ENCODE results near the gene GAS2L2.

GAS2L2 gene

DNA sequence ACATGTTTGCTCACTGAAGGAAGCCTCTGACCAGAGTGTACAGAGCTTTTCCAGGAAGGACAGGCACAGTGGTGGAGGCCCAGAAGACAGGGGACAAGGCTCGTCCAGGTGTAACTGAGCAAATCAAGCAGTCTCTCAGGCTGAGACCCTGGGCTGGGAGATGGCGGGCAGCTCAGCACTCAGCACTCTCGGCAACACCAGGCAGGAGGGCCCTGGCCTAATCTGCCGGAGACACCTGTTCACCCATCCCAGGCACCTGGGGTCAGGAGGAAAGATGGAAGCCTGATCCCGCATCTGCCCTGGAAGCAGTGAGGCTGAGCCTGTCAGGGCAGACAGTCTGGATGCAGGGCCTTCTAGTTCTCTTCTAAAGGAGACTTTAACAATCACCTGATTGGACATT lies 16.8 kb downstream of the GAS2L2 start:
- no peaks in the 10 kb centered on the region for H3K4me1 ChIP-seq (ENCODE audit: low read depth, poor library complexity, severe bottlenecking)
- no peak overlapping the region for H3K9ac ChIP-seq
- H3K79me2 ChIP-seq (ENCODE audit: insufficient read depth, low read depth), result no peaks in the 10 kb centered on the region
- no peak overlapping the region for H2AFZ ChIP-seq (ENCODE audit: low read depth)
- H3K27ac ChIP-seq, result no peak overlapping the region
- TF ChIP-seq CTCF (conservative IDR thresholded peaks at IDR 0.05; ENCODE audit: low read depth, low read length), result no peak
- H3K36me3 ChIP-seq (ENCODE audit: insufficient read depth), result no peaks in the 10 kb centered on the region
- H3K4me2 ChIP-seq, result no peak overlapping the region
- no peaks in the 10 kb centered on the region for H4K20me1 ChIP-seq (ENCODE audit: insufficient read depth)
- no peak overlapping the region for H3K4me3 ChIP-seq (IDR thresholded peaks at IDR 0.05; ENCODE audit: insufficient read depth, low read depth, low read length)
- no peaks in the 10 kb centered on the region for H3K27me3 ChIP-seq (ENCODE audit: insufficient read depth, low read depth)

- Histone ChIP-seq H2AFZ (ENCODE audit: low read depth) (no peak overlapping the region), H3K27ac (no peak overlapping the region), H3K4me3 (IDR thresholded peaks at IDR 0.05; ENCODE audit: insufficient read depth, low read depth, low read length) (no peak overlapping the region), H3K4me1 (ENCODE audit: low read depth, poor library complexity, severe bottlenecking) (no peaks in the 10 kb centered on the region), H3K36me3 (ENCODE audit: insufficient read depth) (no peaks in the 10 kb centered on the region), H3K79me2 (ENCODE audit: insufficient read depth, low read depth) (no peaks in the 10 kb centered on the region), H3K27me3 (ENCODE audit: insufficient read depth, low read depth) (no peaks in the 10 kb centered on the region), H4K20me1 (ENCODE audit: insufficient read depth) (no peaks in the 10 kb centered on the region), H3K9ac (no peak overlapping the region), H3K4me2 (no peak overlapping the region)
- no peak for TF ChIP-seq CTCF (conservative IDR thresholded peaks at IDR 0.05; ENCODE audit: low read depth, low read length)
These were observed 17.8 kb downstream of the GAS2L2 start for GRCh38 chr17:35735036-35735805.

- Histone ChIP-seq H2AFZ (ENCODE audit: low read depth) (no peak overlapping the region), H4K20me1 (ENCODE audit: insufficient read depth) (no peaks in the 10 kb centered on the region), H3K4me1 (ENCODE audit: low read depth, poor library complexity, severe bottlenecking) (no peaks in the 10 kb centered on the region), H3K79me2 (ENCODE audit: insufficient read depth, low read depth) (no peaks in the 10 kb centered on the region), H3K4me2 (no peak overlapping the region), H3K4me3 (IDR thresholded peaks at IDR 0.05; ENCODE audit: insufficient read depth, low read depth, low read length) (no peak overlapping the region), H3K27me3 (ENCODE audit: insufficient read depth, low read depth) (no peaks in the 10 kb centered on the region), H3K36me3 (ENCODE audit: insufficient read depth) (no peaks in the 10 kb centered on the region), H3K27ac (no peak overlapping the region), H3K9ac (no peak overlapping the region)
- TF ChIP-seq CTCF (conservative IDR thresholded peaks at IDR 0.05; ENCODE audit: low read depth, low read length), result no peak
These were observed 18.6 kb downstream of the GAS2L2 start for GRCh38 chr17:35734396-35734795.

GRCh38 chr17:35733366-35733765 lies 19.7 kb downstream of the GAS2L2 start:
- Histone ChIP-seq H3K4me3 (IDR thresholded peaks at IDR 0.05; ENCODE audit: insufficient read depth, low read depth, low read length) (no peak overlapping the region), H3K9ac (no peak overlapping the region), H4K20me1 (ENCODE audit: insufficient read depth) (no peaks in the 10 kb centered on the region), H3K4me1 (ENCODE audit: low read depth, poor library complexity, severe bottlenecking) (no peaks in the 10 kb centered on the region), H3K27ac (no peak overlapping the region), H3K36me3 (ENCODE audit: insufficient read depth) (no peaks in the 10 kb centered on the region), H3K27me3 (ENCODE audit: insufficient read depth, low read depth) (no peaks in the 10 kb centered on the region), H2AFZ (ENCODE audit: low read depth) (no peak overlapping the region), H3K4me2 (no peak overlapping the region), H3K79me2 (ENCODE audit: insufficient read depth, low read depth) (no peaks in the 10 kb centered on the region)
- TF ChIP-seq CTCF (conservative IDR thresholded peaks at IDR 0.05; ENCODE audit: low read depth, low read length), result no peak
